ENCODE results near the gene LRRC14B.

GRCh38 chr5:182126-182525, 9.2 kb upstream of the LRRC14B start:
- TF ChIP-seq, protein P1, sequence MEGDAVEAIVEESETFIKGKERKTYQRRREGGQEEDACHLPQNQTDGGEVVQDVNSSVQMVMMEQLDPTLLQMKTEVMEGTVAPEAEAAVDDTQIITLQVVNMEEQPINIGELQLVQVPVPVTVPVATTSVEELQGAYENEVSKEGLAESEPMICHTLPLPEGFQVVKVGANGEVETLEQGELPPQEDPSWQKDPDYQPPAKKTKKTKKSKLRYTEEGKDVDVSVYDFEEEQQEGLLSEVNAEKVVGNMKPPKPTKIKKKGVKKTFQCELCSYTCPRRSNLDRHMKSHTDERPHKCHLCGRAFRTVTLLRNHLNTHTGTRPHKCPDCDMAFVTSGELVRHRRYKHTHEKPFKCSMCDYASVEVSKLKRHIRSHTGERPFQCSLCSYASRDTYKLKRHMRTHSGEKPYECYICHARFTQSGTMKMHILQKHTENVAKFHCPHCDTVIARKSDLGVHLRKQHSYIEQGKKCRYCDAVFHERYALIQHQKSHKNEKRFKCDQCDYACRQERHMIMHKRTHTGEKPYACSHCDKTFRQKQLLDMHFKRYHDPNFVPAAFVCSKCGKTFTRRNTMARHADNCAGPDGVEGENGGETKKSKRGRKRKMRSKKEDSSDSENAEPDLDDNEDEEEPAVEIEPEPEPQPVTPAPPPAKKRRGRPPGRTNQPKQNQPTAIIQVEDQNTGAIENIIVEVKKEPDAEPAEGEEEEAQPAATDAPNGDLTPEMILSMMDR (IDR thresholded peaks at IDR 0.05): no peak
- TF ChIP-seq POLR2A (IDR thresholded peaks at IDR 0.05) (no peak), POLR2AphosphoS5 (IDR thresholded peaks at IDR 0.05) (no peak)

All from breast epithelium (tissue), 3 donors.